ENCODE data around the gene HOXB13. TPM values are rescaled to one million over a fixed set of nuclear protein-coding genes. Genes with fewer than 3 reads are reported as not detected.

Gene HOXB13
- total RNA-seq, 1 donor from 2014 or later, result not detected

DNA sequence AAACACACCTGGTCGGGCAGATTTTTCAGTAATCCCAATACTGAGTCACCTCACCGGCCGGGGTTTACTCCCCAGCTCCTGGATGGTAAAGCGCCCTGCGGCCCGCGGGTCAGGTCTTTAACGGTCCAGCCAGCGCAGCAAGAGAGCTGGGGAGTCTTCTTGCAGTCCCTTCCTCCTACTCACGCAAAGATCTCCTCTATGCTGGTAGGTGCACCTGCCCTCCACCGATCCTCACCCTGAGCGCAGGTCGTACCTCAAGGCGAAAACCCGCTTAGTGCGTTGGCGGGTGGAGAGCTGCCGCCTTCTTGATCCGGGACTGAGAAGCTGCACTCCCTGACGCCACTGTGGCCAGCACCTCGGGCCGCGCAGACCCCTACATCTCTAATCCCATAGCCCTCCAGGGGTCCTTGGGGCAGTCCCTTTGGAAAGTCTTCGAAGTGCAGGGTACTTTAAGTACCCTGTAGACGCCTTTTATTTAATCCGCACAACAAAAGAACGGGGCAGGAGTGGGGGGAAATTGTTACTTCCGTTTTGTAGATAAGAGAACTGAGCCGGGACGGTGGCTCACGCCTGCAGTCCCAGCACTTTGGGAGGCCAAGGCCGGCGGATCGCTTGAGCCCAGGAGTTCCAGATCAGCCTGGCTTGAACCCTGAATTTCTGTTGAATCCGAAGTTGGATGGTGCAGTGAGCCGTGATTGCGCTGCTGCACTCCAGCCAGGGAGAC lies 10.4 kb upstream of the HOXB13 start:
- H3K27me3 Mint-ChIP-seq, result peaks cover 98% of the 10 kb centered on the region
- H3K4me3 Mint-ChIP-seq (ENCODE audit: low read depth), result no peak overlapping the region
- TF ChIP-seq, protein P1, sequence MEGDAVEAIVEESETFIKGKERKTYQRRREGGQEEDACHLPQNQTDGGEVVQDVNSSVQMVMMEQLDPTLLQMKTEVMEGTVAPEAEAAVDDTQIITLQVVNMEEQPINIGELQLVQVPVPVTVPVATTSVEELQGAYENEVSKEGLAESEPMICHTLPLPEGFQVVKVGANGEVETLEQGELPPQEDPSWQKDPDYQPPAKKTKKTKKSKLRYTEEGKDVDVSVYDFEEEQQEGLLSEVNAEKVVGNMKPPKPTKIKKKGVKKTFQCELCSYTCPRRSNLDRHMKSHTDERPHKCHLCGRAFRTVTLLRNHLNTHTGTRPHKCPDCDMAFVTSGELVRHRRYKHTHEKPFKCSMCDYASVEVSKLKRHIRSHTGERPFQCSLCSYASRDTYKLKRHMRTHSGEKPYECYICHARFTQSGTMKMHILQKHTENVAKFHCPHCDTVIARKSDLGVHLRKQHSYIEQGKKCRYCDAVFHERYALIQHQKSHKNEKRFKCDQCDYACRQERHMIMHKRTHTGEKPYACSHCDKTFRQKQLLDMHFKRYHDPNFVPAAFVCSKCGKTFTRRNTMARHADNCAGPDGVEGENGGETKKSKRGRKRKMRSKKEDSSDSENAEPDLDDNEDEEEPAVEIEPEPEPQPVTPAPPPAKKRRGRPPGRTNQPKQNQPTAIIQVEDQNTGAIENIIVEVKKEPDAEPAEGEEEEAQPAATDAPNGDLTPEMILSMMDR (IDR thresholded peaks at IDR 0.05; ENCODE audit: unreplicated experiment), result no peak
- no peak overlapping the region for H3K27ac Mint-ChIP-seq
- DNase-seq (ENCODE audit: low spot score, unreplicated experiment), result no peak
- no peaks in the 10 kb centered on the region for H3K4me1 Mint-ChIP-seq (ENCODE audit: low read depth)
- no peaks in the 10 kb centered on the region for H3K36me3 Mint-ChIP-seq (ENCODE audit: insufficient read depth)
- no peaks in the 10 kb centered on the region for H3K9me3 Mint-ChIP-seq (ENCODE audit: low read depth)

DNA sequence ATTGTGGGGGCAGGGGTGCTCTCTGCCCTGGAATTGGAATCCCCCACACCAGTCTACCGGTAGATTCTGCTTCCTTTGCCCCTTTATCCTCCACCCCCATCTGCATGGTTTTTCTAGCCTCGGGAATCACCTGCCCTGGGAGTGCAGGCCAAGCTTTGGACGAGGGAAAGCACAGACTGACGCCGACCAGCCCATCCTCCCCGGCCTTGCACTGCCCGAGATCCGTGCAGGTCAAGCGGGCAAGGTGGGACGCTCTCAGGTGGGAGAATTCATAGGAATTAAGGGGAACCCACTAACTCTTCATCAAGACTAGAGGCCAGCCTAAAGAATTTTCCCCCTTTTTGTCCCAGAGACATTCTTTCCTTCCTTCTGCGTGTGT lies 9.9 kb upstream of the HOXB13 start:
- Mint-ChIP-seq H3K36me3 (ENCODE audit: insufficient read depth) (no peaks in the 10 kb centered on the region), H3K4me3 (ENCODE audit: low read depth) (no peak overlapping the region), H3K27ac (no peak overlapping the region), H3K9me3 (ENCODE audit: low read depth) (no peaks in the 10 kb centered on the region), H3K4me1 (ENCODE audit: low read depth) (peaks cover 2% of the 10 kb centered on the region), H3K27me3 (peaks cover 98% of the 10 kb centered on the region)
- TF ChIP-seq, protein P1 (IDR thresholded peaks at IDR 0.05; ENCODE audit: unreplicated experiment), result no peak
- no peak for DNase-seq (ENCODE audit: low spot score, unreplicated experiment)

DNA sequence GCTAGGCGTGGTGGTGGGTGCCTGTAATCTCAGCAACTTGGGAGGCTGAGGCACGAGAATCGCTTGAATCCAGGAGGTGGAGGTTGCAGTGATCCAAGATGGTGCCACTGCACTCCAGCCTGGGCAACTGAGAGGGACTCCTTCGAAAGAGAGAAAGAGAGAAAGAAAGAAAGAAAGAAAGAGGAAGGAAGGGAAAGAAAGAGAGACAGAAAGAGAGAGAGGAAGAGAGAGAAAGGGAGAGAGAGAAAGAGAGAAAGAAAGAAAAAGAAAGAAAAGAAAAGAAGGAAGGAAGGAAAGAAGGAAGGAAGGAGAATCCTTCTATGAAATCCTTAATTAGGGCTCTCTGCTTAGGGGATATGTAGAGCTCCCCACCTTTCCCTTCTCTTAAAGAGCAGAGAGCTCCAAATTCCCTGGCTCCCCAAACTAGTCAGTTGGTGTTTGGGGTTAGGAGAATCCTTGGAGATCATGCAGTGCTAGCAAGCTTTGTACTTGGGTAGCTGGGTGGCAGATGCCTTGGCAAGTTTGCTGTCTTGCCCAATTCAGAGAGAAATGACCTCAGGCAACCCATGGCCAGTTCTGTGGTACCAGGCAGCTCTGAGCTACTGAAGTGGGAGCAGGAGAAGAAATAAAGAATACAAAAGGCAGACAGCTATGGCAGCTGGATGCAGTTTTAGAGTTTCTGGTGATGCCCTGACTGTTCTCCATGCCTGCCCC lies 8.9 kb upstream of the HOXB13 start:
- no peak overlapping the region for H3K27ac Mint-ChIP-seq
- H3K9me3 Mint-ChIP-seq (ENCODE audit: low read depth), result no peaks in the 10 kb centered on the region
- peaks cover 96% of the 10 kb centered on the region for H3K27me3 Mint-ChIP-seq
- DNase-seq (ENCODE audit: low spot score, unreplicated experiment), result no peak
- H3K36me3 Mint-ChIP-seq (ENCODE audit: insufficient read depth), result no peaks in the 10 kb centered on the region
- H3K4me1 Mint-ChIP-seq (ENCODE audit: low read depth), result peaks cover 3% of the 10 kb centered on the region
- H3K4me3 Mint-ChIP-seq (ENCODE audit: low read depth), result no peak overlapping the region
- TF ChIP-seq, protein P1 (IDR thresholded peaks at IDR 0.05; ENCODE audit: unreplicated experiment), result no peak

DNA sequence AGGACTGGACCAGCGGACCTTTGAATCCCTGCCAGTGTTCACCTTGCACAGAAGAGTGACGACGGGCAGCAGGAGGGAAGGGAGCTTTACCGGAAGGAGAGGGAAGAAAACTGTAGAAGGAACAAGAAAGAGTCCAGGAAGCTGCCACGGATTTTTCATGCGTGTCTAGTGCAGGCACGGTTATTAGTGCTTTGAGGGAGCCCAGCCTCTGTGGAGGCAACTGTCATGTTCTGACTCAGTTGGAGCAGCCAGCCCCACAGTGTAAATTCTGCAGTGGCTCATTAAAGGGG lies 6.5 kb upstream of the HOXB13 start:
- peaks cover 3% of the 10 kb centered on the region for H3K4me1 Mint-ChIP-seq (ENCODE audit: low read depth)
- H3K4me3 Mint-ChIP-seq (ENCODE audit: low read depth), result no peak overlapping the region
- peaks cover 98% of the 10 kb centered on the region for H3K27me3 Mint-ChIP-seq
- DNase-seq (ENCODE audit: low spot score, unreplicated experiment), result no peak
- H3K27ac Mint-ChIP-seq, result no peak overlapping the region
- no peaks in the 10 kb centered on the region for H3K9me3 Mint-ChIP-seq (ENCODE audit: low read depth)
- TF ChIP-seq, protein P1 (IDR thresholded peaks at IDR 0.05; ENCODE audit: unreplicated experiment), result no peak
- no peaks in the 10 kb centered on the region for H3K36me3 Mint-ChIP-seq (ENCODE audit: insufficient read depth)

DNA sequence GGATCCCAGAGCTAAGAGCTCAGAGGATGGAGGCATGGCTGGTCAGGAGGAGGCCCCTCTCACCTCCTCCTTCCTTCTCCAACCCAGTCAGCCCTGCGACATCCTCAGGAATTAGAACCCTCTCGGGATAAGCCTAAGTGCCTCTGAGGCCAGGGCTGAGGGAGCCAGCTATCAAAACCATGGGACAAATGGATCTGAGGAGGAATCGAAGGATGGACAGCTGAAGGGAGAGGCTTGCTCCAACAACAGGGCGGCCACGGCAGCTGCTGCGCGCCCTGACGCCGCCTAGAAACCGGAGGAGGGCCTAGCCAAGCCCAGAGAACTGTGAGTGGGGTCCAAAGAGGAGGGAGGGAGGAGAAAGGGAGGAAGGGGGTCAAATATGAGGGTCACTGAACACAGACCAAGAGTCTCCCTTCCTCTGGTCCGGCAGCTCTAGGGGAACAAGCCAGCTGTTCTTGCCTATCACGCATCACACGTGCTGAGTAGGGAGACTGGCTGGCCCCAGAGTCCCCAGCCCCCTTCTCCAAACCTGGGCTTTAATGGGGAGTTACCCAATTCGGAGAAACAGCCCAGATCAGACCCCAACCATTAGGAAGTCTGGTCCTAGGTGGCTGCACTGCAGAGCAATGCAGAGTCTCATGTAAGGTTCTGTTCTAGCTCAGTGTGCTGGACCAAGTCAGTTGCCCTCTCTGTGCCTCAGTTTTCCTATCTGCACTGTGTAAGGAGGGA lies 5.9 kb upstream of the HOXB13 start:
- no peak for DNase-seq (ENCODE audit: low spot score, unreplicated experiment)
- Mint-ChIP-seq H3K27me3 (peaks cover 98% of the 10 kb centered on the region), H3K36me3 (ENCODE audit: insufficient read depth) (no peaks in the 10 kb centered on the region), H3K27ac (no peak overlapping the region), H3K4me1 (ENCODE audit: low read depth) (peaks cover 3% of the 10 kb centered on the region), H3K4me3 (ENCODE audit: low read depth) (no peak overlapping the region), H3K9me3 (ENCODE audit: low read depth) (no peaks in the 10 kb centered on the region)
- TF ChIP-seq, protein P1 (IDR thresholded peaks at IDR 0.05; ENCODE audit: unreplicated experiment), result no peak

Data from progenitor cell of endocrine pancreas (in vitro differentiated cells).